HG03565 (cell line): Measurements from ENCODE around the gene TNFRSF12A.

Experiments
- ATAC-seq: cut with Tn5 transposase; IDR thresholded peaks from one replicate; pipeline ENCODE4 v1.9.1; 2021; ENCODE audit warnings: mild to moderate bottlenecking, moderate library complexity; ENCODE audit not compliant: unreplicated experiment

TNFRSF12A gene

DNA sequence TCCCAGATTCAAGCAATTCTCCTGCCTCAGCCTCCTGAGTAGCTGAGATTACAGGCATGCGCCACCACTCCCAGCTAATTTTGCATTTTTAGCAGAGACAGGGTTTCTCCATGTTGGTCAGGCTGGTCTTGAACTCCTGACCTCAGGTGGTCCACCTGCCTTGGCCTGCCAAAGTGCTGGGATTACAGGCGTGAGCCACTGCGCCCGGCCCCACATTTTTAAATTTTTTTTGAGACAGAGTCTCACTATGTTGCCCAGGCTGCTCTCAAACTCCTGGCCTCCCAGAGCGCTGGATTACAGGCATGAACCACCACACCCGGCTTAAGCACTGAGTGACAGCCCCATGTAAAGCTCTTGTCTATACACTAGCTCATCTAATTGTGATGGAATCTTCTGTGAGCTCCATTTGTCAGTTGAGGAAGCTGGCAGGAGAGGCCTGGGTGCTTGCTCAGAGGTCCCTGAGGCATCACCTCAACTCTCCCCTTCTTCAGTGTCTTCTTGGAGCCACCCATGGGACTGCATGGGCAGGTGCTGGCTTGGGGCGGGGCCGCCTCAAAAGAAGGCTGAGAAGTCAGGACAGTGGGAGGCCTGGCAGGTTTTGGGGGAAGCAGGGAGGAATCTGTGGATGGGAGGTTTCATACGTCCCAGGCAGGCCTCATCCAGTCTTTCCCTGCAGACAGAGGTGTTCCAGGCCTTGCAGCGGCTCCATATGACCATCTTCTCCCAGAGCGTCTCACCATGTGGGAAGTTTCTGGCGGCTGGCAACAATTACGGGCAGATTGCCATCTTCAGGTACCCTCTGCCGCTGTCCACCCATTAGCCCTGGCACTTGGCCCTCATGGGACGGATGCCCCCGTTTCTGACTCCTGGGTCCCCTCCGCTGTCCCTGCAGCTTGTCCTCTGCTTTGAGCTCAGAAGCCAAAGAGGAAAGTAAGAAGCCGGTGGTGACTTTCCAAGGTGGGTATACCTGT is 5.1 kb downstream of the TNFRSF12A start:
- ATAC-seq: no peak

GRCh38 chr16:3026003-3026378 is 5.8 kb downstream of the TNFRSF12A start:
- ATAC-seq: no peak

DNA sequence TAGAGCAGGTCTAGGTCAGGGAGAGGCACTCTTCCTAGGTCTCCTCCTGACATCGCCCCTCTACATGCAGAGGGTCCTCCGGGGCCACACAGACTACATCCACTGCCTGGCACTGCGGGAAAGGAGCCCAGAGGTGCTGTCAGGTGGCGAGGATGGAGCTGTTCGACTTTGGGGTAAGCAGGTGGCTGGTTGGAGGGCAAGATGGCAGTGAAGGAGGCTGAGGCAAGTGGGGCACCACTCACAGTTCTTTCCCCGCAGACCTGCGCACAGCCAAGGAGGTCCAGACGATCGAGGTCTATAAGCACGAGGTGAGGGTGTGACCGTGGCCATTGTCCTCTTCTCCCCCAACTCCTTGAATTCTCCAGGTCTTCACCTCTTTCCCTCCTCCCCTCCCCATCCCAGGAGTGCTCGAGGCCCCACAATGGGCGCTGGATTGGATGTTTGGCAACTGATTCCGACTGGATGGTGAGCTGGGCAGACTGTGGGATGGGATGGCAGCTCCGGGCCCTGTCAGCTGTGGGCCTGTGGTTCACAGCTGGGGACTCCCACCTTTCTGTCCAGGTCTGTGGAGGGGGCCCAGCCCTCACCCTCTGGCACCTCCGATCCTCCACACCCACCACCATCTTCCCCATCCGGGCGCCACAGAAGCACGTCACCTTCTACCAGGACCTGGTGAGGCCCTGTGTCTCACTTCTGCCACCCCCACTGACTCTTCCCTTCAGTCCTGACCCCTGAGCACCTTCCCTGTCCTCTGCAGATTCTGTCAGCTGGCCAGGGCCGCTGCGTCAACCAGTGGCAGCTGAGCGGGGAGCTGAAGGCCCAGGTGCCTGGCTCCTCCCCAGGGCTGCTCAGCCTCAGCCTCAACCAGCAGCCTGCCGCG is 6.7 kb downstream of the TNFRSF12A start:
- ATAC-seq: no peak

DNA sequence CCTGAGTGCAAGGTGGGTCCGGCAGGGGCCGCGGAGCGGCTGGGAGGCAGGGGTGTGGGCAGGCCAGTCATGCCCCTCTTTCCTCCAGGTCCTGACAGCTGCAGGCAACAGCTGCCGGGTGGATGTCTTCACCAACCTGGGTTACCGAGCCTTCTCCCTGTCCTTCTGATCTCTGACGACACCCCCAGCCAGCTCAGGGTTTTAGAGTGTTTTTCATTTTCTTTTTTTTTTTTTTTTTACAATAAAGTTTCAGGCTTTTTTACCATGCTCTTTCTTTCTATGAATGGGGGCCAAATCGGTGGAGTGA is 7.3 kb downstream of the TNFRSF12A start:
- ATAC-seq: no peak

GRCh38 chr16:3027983-3028715 is 8.0 kb downstream of the TNFRSF12A start:
- ATAC-seq: no peak

DNA sequence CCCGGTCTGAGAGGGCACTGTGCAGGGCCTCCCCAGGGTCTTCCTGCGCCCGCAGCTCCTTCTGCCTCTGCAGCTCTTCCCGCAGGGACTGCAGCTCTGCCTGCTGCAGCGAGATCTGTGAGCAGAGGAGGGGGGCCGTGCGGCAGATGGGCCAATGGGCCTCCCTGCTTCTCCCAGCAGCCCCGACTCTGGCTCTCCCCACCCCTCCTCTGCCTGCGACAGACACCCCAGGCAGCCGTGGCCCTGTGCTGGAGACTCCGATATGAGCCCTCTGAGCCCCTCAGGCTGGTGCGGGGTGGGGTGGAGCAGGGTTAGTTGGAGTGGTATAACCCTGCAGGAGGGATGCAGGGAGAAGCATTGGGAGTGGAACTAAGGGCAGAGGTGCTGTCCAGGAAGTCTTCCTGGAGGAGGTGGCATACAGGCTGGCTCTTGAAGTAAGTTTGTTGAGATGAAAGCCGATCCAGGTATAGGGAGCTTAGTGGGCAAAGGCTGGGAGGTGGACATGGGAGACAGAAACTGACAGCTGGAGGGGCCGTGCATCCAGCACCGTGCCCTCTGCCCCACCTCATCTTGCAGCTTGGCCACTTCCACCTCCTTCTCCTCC is 8.7 kb downstream of the TNFRSF12A start:
- ATAC-seq: no peak

DNA sequence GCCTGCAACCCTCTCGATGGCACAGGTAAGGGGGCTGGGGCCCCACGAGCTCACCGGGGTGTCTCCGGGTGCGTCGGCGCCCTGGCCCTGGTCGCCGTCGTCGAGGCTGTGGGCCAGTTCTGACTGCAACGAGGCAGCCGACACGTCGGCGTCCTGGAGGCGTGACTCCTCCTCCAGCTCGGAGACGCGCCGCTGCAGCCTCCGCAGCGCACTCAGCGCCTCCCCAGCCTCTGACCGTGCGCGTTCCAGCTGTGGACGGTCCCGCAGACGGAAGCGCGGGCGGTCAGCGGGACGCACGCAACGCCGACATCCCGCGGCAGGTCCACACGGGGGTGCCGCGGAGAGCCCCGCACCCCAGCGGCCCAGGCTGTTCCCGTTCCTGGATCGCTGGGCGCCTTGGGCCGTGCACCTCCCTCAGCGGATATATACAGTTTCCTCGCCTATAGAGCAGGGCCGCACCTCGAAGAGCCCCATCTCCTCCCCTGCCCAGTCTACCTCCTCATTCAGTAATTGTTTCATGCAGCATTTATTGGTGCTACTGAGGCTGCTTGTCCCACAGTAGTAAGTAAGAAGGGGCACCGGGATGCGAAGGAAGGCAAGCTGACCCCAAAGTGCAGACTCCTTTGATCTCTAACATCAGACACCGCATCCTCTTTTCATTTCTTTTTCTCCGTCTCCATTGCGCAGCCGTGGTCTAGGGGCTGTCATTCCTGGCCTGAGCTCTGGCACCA is 9.5 kb downstream of the TNFRSF12A start:
- ATAC-seq: no peak

- no peak for ATAC-seq
These were observed 10.3 kb downstream of the TNFRSF12A start for GRCh38 chr16:3030222-3031212.

- no peak for ATAC-seq
These were observed 12.5 kb downstream of the TNFRSF12A start for GRCh38 chr16:3032624-3033023.

GRCh38 chr16:3035289-3035971 is 15.3 kb downstream of the TNFRSF12A start:
- no peak for ATAC-seq

- ATAC-seq: no peak
These were observed 16.0 kb downstream of the TNFRSF12A start for GRCh38 chr16:3035972-3036725.

GRCh38 chr16:3036726-3037315 is 16.7 kb downstream of the TNFRSF12A start, which contains the start of gene BICDL2:
BICDL2 (minus strand) TSS chr16:3036944; CDS start chr16:3035496, 1,448 bp downstream.
- no peak for ATAC-seq

GRCh38 chr16:3038256-3038655 is 18.1 kb downstream of the TNFRSF12A start:
- ATAC-seq: no peak

GRCh38 chr16:3038896-3039295 is 18.7 kb downstream of the TNFRSF12A start:
- ATAC-seq: no peak

- no peak for ATAC-seq
These were observed 22.2 kb downstream of the TNFRSF12A start for GRCh38 chr16:3042376-3042775.

DNA sequence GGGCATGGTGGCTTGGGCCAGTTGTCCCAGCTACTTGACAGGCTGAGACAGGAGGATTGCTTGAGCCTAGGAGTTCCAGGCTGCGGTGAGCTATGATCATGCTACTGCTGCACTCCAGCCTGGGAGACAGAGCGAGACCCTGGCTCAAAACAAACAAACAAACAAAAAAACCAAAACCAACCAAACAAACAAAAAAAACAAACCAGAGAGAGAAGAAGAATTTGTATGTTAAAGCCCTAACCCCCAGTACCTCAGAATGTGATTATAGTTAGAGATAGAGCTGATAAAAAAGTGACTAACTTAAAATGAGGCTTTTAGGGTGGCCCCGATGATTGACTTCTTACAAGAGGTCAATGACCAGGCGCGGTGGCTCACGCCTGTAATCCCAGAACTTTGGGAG is 24.5 kb downstream of the TNFRSF12A start:
- ATAC-seq: no peak
